Gastroesophageal sphincter (tissue), 3 donors: ENCODE measurements around the gene BCL6.

ENCODE experiments used
- CTCF ChIP-seq, 4 experiments: fragments of 200-600 bp in 2 of 4; fragments of 450-650 bp in 2 of 4; sonication (generic) in 1 of 4; IDR thresholded peaks; one replicate each; pipeline ENCODE4 v1.5.1; 2017 to 2019; ENCODE audit warnings: antibody characterized with exemption in 4 of 4, mild to moderate bottlenecking in 2 of 4, moderate library complexity in 2 of 4
- POLR2A ChIP-seq, 2 donors: fragments of 450-650 bp; IDR thresholded peaks; one replicate each; pipeline ENCODE4 v1.6.1; 2017; ENCODE audit warnings: antibody characterized with exemption in 2 of 2, mild to moderate bottlenecking in 2 of 2, moderate library complexity in 1 of 2
- POLR2AphosphoS5 ChIP-seq: sonication (generic); formaldehyde crosslinking; IDR thresholded peaks from one replicate; pipeline ENCODE4 v1.6.1; 2017; ENCODE audit warnings: antibody characterized with exemption

GRCh38 chr3:187720337-187720670 is 25.0 kb downstream of the BCL6 start:
- TF ChIP-seq POLR2A (IDR thresholded peaks at IDR 0.05) = no peak
- TF ChIP-seq CTCF (IDR thresholded peaks at IDR 0.05) = no peak
- no peak for TF ChIP-seq POLR2AphosphoS5
